Kidney epithelial cell (primary cell): ENCODE results near the gene ADAMTS16. TPM values are rescaled to one million over a fixed set of nuclear protein-coding genes. Genes with fewer than 3 reads are reported as not detected.

ENCODE experiments used
- DNase-seq: peaks from one replicate; pipeline ENCODE4 v3.0.0-alpha.2; 2010; ENCODE audit warnings: low read depth
- H3K27me3 ChIP-seq: 2 replicates; pipeline ENCODE4 v1.6.0; 2011; ENCODE audit warnings: low read length; ENCODE audit not compliant: control insufficient read depth, insufficient read depth
- H3K36me3 ChIP-seq: 2 replicates; pipeline ENCODE4 v1.5.1; 2011; ENCODE audit warnings: low read length; ENCODE audit not compliant: control insufficient read depth, insufficient read depth
- H3K4me3 ChIP-seq: 2 replicates; pipeline ENCODE4 v1.5.1; 2011; ENCODE audit warnings: low read depth, mild to moderate bottlenecking, control low read depth, low read length
- total RNA-seq: library from RNA; depleted of rRNA; stranded (reverse); fragments of >200 nt; gene quantifications from 2 replicates; pipeline ENCODE4 v1.2.3, GENCODE V29; 2015
- TF ChIP-seq, protein P1 (sequence below): IDR thresholded peaks from 2 replicates; pipeline ENCODE4 v1.5.1; 2011; ENCODE audit warnings: mild to moderate bottlenecking, moderate library complexity, low read length, control low read depth, inconsistent platforms; ENCODE audit not compliant: insufficient read depth, poor library complexity, severe bottlenecking

Gene ADAMTS16
- total RNA-seq, 1 donor from 2014 or later = 1.8 TPM

DNA sequence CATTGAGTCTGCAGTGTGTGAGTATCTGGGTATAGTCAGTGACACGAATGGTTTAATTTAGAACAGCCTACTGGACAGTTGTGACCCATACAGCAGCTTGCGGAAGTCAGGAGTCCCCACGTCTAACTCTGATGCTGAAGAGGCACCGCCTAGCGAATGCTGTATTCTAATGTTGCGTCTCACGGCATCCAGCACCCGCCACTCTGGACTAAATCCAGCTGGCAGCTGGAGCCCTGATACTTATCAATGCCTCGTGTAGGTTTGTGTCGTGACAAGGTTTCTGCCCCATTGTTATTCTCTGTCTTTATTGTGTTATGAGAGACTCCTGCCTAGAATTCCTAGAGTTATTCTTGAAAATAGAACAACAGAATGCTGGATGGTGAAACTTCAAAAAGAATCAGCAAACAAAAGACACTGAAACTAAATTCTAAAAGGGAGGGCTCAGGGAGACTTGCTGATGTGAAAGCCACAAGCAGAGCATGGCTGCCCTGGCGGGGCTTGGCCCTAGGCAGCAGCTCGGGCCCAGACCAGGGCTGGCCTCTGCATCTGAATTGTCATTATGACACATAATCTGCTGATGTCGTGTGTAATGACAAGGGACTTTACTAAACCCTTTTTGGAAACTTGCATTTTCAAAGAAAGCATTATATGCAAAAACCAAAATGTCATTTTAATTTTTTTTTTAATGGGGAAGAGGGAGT lies 158.9 kb downstream of the ADAMTS16 start:
- no peak for DNase-seq
- TF ChIP-seq, protein P1, sequence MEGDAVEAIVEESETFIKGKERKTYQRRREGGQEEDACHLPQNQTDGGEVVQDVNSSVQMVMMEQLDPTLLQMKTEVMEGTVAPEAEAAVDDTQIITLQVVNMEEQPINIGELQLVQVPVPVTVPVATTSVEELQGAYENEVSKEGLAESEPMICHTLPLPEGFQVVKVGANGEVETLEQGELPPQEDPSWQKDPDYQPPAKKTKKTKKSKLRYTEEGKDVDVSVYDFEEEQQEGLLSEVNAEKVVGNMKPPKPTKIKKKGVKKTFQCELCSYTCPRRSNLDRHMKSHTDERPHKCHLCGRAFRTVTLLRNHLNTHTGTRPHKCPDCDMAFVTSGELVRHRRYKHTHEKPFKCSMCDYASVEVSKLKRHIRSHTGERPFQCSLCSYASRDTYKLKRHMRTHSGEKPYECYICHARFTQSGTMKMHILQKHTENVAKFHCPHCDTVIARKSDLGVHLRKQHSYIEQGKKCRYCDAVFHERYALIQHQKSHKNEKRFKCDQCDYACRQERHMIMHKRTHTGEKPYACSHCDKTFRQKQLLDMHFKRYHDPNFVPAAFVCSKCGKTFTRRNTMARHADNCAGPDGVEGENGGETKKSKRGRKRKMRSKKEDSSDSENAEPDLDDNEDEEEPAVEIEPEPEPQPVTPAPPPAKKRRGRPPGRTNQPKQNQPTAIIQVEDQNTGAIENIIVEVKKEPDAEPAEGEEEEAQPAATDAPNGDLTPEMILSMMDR = no peak
- Histone ChIP-seq H3K36me3 (no peaks in the 10 kb centered on the region), H3K27me3 (no peaks in the 10 kb centered on the region), H3K4me3 (no peak overlapping the region)

DNA sequence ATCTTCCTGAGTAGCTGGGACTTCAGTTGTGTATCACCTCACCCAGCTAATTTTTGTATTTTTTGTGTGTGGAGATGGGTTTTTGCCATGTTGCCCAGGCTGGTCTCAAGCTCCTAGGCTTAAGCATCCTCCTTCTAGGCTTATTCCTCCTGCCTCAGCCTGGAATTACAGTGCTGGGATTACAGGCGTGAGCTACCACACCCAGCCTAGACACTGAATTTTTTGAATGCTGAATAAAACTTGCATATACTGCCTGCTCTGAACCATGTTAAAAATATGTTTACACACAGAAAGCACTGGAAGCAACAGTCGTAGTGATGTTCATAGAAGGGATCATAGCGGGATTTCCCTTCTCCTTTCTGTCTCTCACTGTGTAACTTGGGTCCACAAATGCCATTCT lies 161.0 kb downstream of the ADAMTS16 start:
- no peak for DNase-seq
- no peaks in the 10 kb centered on the region for H3K27me3 ChIP-seq
- no peak overlapping the region for H3K4me3 ChIP-seq
- TF ChIP-seq, protein P1 = no peak
- H3K36me3 ChIP-seq = peaks cover 1% of the 10 kb centered on the region

DNA sequence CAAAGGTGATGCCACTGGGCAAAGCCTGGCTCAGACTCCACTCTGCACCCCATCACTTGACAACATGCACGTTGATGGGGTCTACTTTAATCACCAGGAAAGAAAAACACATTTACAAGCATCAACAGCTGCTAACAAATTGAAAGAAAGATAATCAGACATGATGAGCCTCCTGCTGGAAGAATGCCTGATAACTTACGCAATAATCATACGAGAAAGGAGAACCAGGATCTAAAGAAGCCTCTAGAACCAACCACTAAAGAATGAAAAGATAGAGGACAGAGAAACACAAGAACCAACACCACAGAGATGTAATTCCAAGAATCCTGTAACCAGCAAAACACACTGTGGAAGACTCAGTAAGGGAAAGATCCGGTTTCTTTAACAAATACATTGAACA lies 162.1 kb downstream of the ADAMTS16 start:
- H3K36me3 ChIP-seq = peaks cover 1% of the 10 kb centered on the region
- TF ChIP-seq, protein P1 = no peak
- no peaks in the 10 kb centered on the region for H3K27me3 ChIP-seq
- DNase-seq = no peak
- no peak overlapping the region for H3K4me3 ChIP-seq

DNA sequence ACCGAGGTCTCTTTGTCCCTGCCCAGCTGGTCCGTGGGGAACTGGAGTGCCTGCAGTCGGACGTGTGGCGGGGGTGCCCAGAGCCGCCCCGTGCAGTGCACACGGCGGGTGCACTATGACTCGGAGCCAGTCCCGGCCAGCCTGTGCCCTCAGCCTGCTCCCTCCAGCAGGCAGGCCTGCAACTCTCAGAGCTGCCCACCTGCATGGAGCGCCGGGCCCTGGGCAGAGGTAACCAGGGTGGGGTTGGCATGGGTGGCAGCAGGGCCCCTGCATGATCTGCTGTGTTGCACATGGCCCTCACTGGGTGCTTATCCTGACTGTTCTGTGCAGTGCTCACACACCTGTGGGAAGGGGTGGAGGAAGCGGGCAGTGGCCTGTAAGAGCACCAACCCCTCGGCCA lies 163.1 kb downstream of the ADAMTS16 start:
- H3K36me3 ChIP-seq = peaks cover 3% of the 10 kb centered on the region
- TF ChIP-seq, protein P1 = no peak
- no peaks in the 10 kb centered on the region for H3K27me3 ChIP-seq
- no peak for DNase-seq
- H3K4me3 ChIP-seq = no peak overlapping the region

DNA sequence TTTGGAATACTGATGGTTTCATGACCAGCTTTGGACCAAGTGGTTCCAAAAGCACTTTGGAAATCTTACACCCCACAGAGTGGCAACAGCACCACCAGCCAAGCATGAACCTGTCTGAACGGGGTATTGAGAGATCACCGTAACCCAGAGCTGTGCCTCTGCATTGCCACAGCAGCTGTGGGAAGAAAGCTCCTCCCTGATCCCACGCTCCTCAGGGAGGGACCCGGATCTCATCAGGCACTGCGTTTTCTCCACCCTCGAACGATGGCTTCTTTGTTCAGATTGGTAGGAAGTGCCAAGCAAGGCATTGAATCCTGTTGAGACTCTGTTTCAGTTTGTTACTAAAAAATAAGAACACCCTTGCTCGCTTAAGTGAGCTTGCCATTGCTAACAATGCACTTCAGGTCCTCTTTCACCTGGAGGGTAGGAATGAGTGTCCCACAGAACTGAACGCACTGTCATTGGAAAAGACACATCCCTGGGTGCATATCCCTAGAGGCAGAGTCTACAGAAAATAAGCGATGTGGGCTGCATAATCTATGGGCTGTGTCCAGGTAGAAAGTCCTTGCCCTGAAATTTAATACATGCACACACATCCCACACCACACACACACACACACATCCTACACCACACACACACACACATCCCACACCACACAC lies 164.4 kb downstream of the ADAMTS16 start:
- H3K27me3 ChIP-seq = no peaks in the 10 kb centered on the region
- TF ChIP-seq, protein P1 = no peak
- peaks cover 3% of the 10 kb centered on the region for H3K36me3 ChIP-seq
- H3K4me3 ChIP-seq = no peak overlapping the region
- DNase-seq = no peak
